SK-N-SH (cell line): ENCODE results near the gene CXCR3. TPM values are rescaled to one million over a fixed set of nuclear protein-coding genes. Genes with fewer than 3 reads are reported as not detected.

Experiments used
- CTCF ChIA-PET: fragments of 300-600, 350-600 bp; formaldehyde crosslinking; extraction: SDS; loops from one replicate; lab custom pipeline; 2021; lab: Yijun Ruan, JAX
- POLR2A ChIA-PET: fragments of 350-600 bp; sonication (Branson Sonifier 250); formaldehyde crosslinking; extraction: SDS; loops from one replicate; lab custom pipeline; 2020; ENCODE audit warnings: antibody characterized with exemption, inconsistent platforms; lab: Yijun Ruan, JAX
- DNase-seq: peaks from one replicate; pipeline ENCODE4 v3.0.0; 2012
- H2AFZ ChIP-seq: fragments of 200-600 bp; sonication (generic); 2 replicates; pipeline ENCODE4 v1.8.1; 2016; ENCODE audit warnings: antibody characterized with exemption, mild to moderate bottlenecking, low read depth
- H3F3A ChIP-seq: fragments of 200-600 bp; sonication (generic); replicated peaks from 2 replicates; pipeline ENCODE3; 2016; ENCODE audit warnings: antibody characterized with exemption, mild to moderate bottlenecking; ENCODE audit not compliant: insufficient read depth
- H3K27ac ChIP-seq, 2 experiments: fragments of 200-500 bp in 1 of 2; fragments of 200-600 bp in 1 of 2; sonication (Bioruptor generic) in 1 of 2; sonication (generic), shearing (Covaris generic) in 1 of 2; 2 replicates each; pipeline versions ENCODE4 v1.5.1 to v1.6.1; 2014 to 2016; ENCODE audit warnings: low read depth in 2 of 2, inconsistent platforms in 1 of 2, low read length in 1 of 2, mild to moderate bottlenecking in 1 of 2, mixed read lengths in 1 of 2
- H3K27me3 ChIP-seq: fragments of 200-600 bp; sonication (generic), shearing (Covaris generic); 2 replicates; pipeline ENCODE4 v1.6.1; 2016; ENCODE audit warnings: mixed run types; ENCODE audit not compliant: insufficient read depth
- H3K36me3 ChIP-seq, 2 experiments: fragments of 200-500 bp in 1 of 2; fragments of 200-600 bp in 1 of 2; sonication (Bioruptor generic) in 1 of 2; sonication (generic) in 1 of 2; replicated peaks in 1 of 2; 2 replicates each; pipeline versions ENCODE3 to v1.5.1; 2014 to 2016; ENCODE audit warnings: low read length in 1 of 2, mild to moderate bottlenecking in 1 of 2; ENCODE audit not compliant: insufficient read depth in 2 of 2, control insufficient read depth in 1 of 2
- H3K4me1 ChIP-seq, 2 experiments: fragments of 200-500 bp in 1 of 2; fragments of 200-600 bp in 1 of 2; sonication (Bioruptor generic) in 1 of 2; sonication (generic), shearing (Covaris generic) in 1 of 2; 2 replicates each; pipeline versions ENCODE4 v1.5.1 to v1.6.1; 2014 to 2016; ENCODE audit warnings: low read depth in 1 of 2, low read length in 1 of 2, mixed run types in 1 of 2; ENCODE audit not compliant: insufficient read depth in 2 of 2, control insufficient read depth in 1 of 2
- H3K4me2 ChIP-seq: fragments of 200-600 bp; sonication (generic), shearing (Covaris generic); 2 replicates; pipeline ENCODE4 v1.6.1; 2017; ENCODE audit warnings: mixed run types
- H3K4me3 ChIP-seq, 2 experiments: fragments of 200-500 bp in 1 of 2; fragments of 200-600 bp in 1 of 2; sonication (Bioruptor generic) in 1 of 2; sonication (generic), shearing (Covaris generic) in 1 of 2; 2 replicates each; pipeline versions ENCODE4 v1.5.1 to v1.8.1; 2014 to 2016; ENCODE audit warnings: low read depth in 2 of 2, inconsistent platforms in 1 of 2, low read length in 1 of 2, mild to moderate bottlenecking in 1 of 2, mixed read lengths in 1 of 2, moderate library complexity in 1 of 2
- H3K79me2 ChIP-seq: fragments of 200-600 bp; sonication (generic); 2 replicates; pipeline ENCODE4 v1.8.1; 2017; ENCODE audit warnings: mild to moderate bottlenecking; ENCODE audit not compliant: insufficient read depth
- H3K9ac ChIP-seq: fragments of 200-600 bp; sonication (generic); 2 replicates; pipeline ENCODE4 v1.6.1; 2017; ENCODE audit warnings: mixed run types
- H3K9me2 ChIP-seq: fragments of 200-600 bp; sonication (generic); 2 replicates; pipeline ENCODE4 v1.6.1; 2017; ENCODE audit warnings: mixed run types
- H3K9me3 ChIP-seq: fragments of 200-600 bp; sonication (generic); 2 replicates; pipeline ENCODE4 v1.6.1; 2017; ENCODE audit warnings: mixed run types, mild to moderate bottlenecking, moderate library complexity
- H4K20me1 ChIP-seq: fragments of 200-600 bp; sonication (generic); 2 replicates; pipeline ENCODE4 v1.6.1; 2017; ENCODE audit warnings: mild to moderate bottlenecking, mixed run types; ENCODE audit not compliant: insufficient read depth
- CTCF ChIP-seq: fragments of 200-600 bp; sonication (generic); IDR thresholded peaks from 2 replicates; pipeline ENCODE4 v1.6.1; 2017; ENCODE audit warnings: antibody characterized with exemption, mild to moderate bottlenecking, moderate library complexity
- EZH2phosphoT487 ChIP-seq: fragments of 200-600 bp; sonication (generic); IDR thresholded peaks from 2 replicates; pipeline ENCODE4 v1.6.1; 2017; ENCODE audit warnings: low read depth, mixed run types, mild to moderate bottlenecking, antibody characterized with exemption, moderate library complexity, borderline replicate concordance
- FOSL2 ChIP-seq: IDR thresholded peaks from 2 replicates; pipeline ENCODE4 v1.4.0; 2012; ENCODE audit warnings: low read depth, mild to moderate bottlenecking, moderate library complexity, borderline replicate concordance
- FOXM1 ChIP-seq: IDR thresholded peaks from 2 replicates; pipeline ENCODE4 v1.4.0; 2012; ENCODE audit warnings: low read depth, mild to moderate bottlenecking
- MAX ChIP-seq: IDR thresholded peaks from 2 replicates; pipeline ENCODE4 v1.4.0; 2012; ENCODE audit warnings: low read depth
- NFIC ChIP-seq: IDR thresholded peaks from 2 replicates; pipeline ENCODE4 v1.4.0; 2012; ENCODE audit warnings: borderline replicate concordance
- REST ChIP-seq: IDR thresholded peaks from 2 replicates; pipeline ENCODE4 v1.6.1; 2012; ENCODE audit warnings: mild to moderate bottlenecking, low read depth, low read length, moderate library complexity
- RFX5 ChIP-seq: IDR thresholded peaks from 2 replicates; pipeline ENCODE4 v1.6.1; 2012; ENCODE audit warnings: mild to moderate bottlenecking, improper control_type of control experiment, low read length
- SIN3A ChIP-seq: IDR thresholded peaks from 2 replicates; pipeline ENCODE4 v1.6.1; 2012; ENCODE audit warnings: low read depth, mild to moderate bottlenecking, low read length, moderate library complexity, borderline replicate concordance
- SMC3 ChIP-seq: IDR thresholded peaks from 2 replicates; pipeline ENCODE4 v1.6.1; 2012; ENCODE audit warnings: low read depth, low read length, improper control_type of control experiment
- TEAD4 ChIP-seq: IDR thresholded peaks from 2 replicates; pipeline ENCODE4 v1.4.0; 2012; ENCODE audit warnings: mild to moderate bottlenecking, borderline replicate concordance; ENCODE audit not compliant: insufficient read depth
- ZBTB33 ChIP-seq: IDR thresholded peaks from 2 replicates; pipeline ENCODE4 v1.4.0; 2012; ENCODE audit warnings: low read depth, borderline replicate concordance
- WGBS: methylation state at CpG from one replicate; pipeline ENCODE4 v1.1.6; 2017; ENCODE audit warnings: low lambda C conversion rate; 5-methylcytosine and 5-hydroxymethylcytosine counted together
- polyA plus RNA-seq, 3 experiments: library from polyadenylated mRNA; depleted of rRNA; stranded (reverse); fragments of >200 nt; gene quantifications; 2 replicates each; pipeline ENCODE4 v1.2.3, GENCODE V29; 2012

Gene CXCR3
- polyA plus RNA-seq, 1 of the 3 experiments (the other 2 are of a cell fraction) = not detected

GRCh38 chrX:71629467-71629866, 11.2 kb upstream of the CXCR3 start (continued):
- no peak for TF ChIP-seq REST
- no peak for TF ChIP-seq FOXM1
- no peak for TF ChIP-seq CTCF
- TF ChIP-seq NFIC = no peak

- CTCF ChIA-PET = interaction anchor here (0.8 kb wide), 1 partner anchor 25 kb away, joined by 3 read pairs; no protein-coding TSS in a partner anchor
- DNase-seq = no peak
- Histone ChIP-seq H3K4me3 (no peak overlapping the region), H3K79me2 (no peaks in the 10 kb centered on the region), H3K4me1 (no peaks in the 10 kb centered on the region), H4K20me1 (no peaks in the 10 kb centered on the region), H3K27me3 (no peaks in the 10 kb centered on the region; the same call in 1 of the 2 replicates), H3K36me3 (no peaks in the 10 kb centered on the region), H3K4me2 (no peak overlapping the region), H3K9ac (no peak overlapping the region), H3K9me3 (no peaks in the 10 kb centered on the region), H3F3A (no peaks in the 10 kb centered on the region), H3K27ac (no peak overlapping the region), H3K9me2 (no peaks in the 10 kb centered on the region), H2AFZ (no peak overlapping the region)
- TF ChIP-seq ZBTB33 (no peak), SIN3A (no peak), RFX5 (no peak), FOXM1 (no peak), REST (no peak), MAX (no peak), EZH2phosphoT487 (no peak), TEAD4 (no peak), NFIC (no peak), SMC3 (no peak), FOSL2 (no peak)
- WGBS = 54% methylated on average over 12 of the region's 14 CpGs
- POLR2A ChIA-PET = no interaction called here
Observed at GRCh38 chrX:71627588-71628404, 9.5 kb upstream of the CXCR3 start.
